GM12892 (cell line): ENCODE data around the gene RAB20.

Experiments used
- POLR2A ChIP-seq: IDR thresholded peaks from 2 replicates; pipeline ENCODE4 v1.6.1; 2011; ENCODE audit warnings: low read depth, low read length, control low read depth
- POLR2AphosphoS5 ChIP-seq: IDR thresholded peaks from 2 replicates; pipeline ENCODE4 v1.6.1; 2011; ENCODE audit warnings: low read depth, low read length, control low read depth

DNA sequence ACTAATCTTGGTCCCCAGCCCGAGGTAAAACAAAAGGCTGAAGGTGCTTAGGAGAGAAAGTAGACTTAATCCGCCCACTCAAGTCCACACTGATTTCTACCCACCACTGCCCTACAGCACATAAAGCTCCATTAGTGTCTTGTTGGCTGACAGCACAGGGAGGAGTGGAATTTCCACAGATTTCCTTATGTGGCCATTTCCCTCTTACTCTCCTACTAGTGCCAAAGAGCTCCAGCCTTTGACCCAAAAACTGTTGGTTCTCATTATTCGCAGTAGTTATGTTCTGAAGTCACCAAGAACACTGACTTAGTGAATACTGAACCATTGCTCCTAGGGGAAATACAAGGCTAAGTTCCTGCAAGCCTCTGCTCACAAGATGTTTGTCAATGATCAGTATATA is 61.2 kb downstream of the RAB20 start:
- TF ChIP-seq POLR2A: no peak
- TF ChIP-seq POLR2AphosphoS5: no peak
